ENCODE data around the gene KRTAP4-8. TPM values are rescaled to one million over a fixed set of nuclear protein-coding genes. Genes with fewer than 3 reads are reported as not detected.
"Not testable (repeated sequence)": the region's sequence is repeated elsewhere in the genome, so short reads cannot be mapped to it uniquely, and the experiment has no call there.

The KRTAP4-8 gene
- total and polyA plus RNA-seq, 12 donors: not detected

- intact Hi-C loops (cut with DNase I): no loop called here
- no peak for TF ChIP-seq POLR2A (IDR thresholded peaks at IDR 0.05)
- TF ChIP-seq CTCF (IDR thresholded peaks at IDR 0.05): no peak
- no peaks in the 10 kb centered on the region for H3K9me3 ChIP-seq (replicated peaks in 1 of 3)
- no peaks in the 10 kb centered on the region for H3K36me3 ChIP-seq (replicated peaks in 1 of 2)
- no peak overlapping the region for H3K27ac ChIP-seq
- no peaks in the 10 kb centered on the region for H3K4me1 ChIP-seq (replicated peaks in 1 of 2)
- DNase-seq: no peak
- H3K4me3 ChIP-seq: no peak overlapping the region
- 67 to 90% (median 82%) methylated on average over 3 of the region's 3 CpGs for WGBS, 4 donors
- H3K27me3 ChIP-seq: no peaks in the 10 kb centered on the region
Measured at GRCh38 chr17:41126412-41126811, 28.5 kb upstream of the KRTAP4-8 start.

- Histone ChIP-seq H3K27me3 (peaks cover under 1% of the 10 kb centered on the region), H3K4me1 (replicated peaks in 1 of 2) (no peaks in the 10 kb centered on the region), H3K27ac (no peak overlapping the region), H3K9me3 (replicated peaks in 1 of 3) (no peaks in the 10 kb centered on the region), H3K4me3 (no peak overlapping the region), H3K36me3 (replicated peaks in 1 of 2) (no peaks in the 10 kb centered on the region)
- no peak for TF ChIP-seq CTCF (IDR thresholded peaks at IDR 0.05)
- WGBS, 4 donors: 68 to 100% (median 85%) methylated on average over 2 of the region's 2 CpGs
- intact Hi-C loops (cut with DNase I): no loop called here
- no peak for DNase-seq
Measured at GRCh38 chr17:41125064-41125463, 27.1 kb upstream of the KRTAP4-8 start.

GRCh38 chr17:41123991-41124371 lies 26.0 kb upstream of the KRTAP4-8 start, which contains the start of gene KRTAP4-12:
Gene KRTAP4-12 (minus strand): TSS chr17:41124182. CDS start chr17:41124122, 60 bp downstream.
- H3K27me3 ChIP-seq; intact Hi-C loops (cut with DNase I); H3K4me1 ChIP-seq (replicated peaks in 1 of 2); H3K9me3 ChIP-seq (replicated peaks in 1 of 3); H3K27ac ChIP-seq; DNase-seq; H3K4me3 ChIP-seq; H3K36me3 ChIP-seq (replicated peaks in 1 of 2): not testable (repeated sequence)
- 78 to 100% (median 88%) methylated on average over 1 to 3 of the region's 3 CpGs for WGBS, 4 donors

GRCh38 chr17:41123292-41123990 lies 25.5 kb upstream of the KRTAP4-8 start:
- H3K27ac ChIP-seq; H3K4me1 ChIP-seq (replicated peaks in 1 of 2); H3K9me3 ChIP-seq (replicated peaks in 1 of 3); intact Hi-C loops (cut with DNase I); H3K36me3 ChIP-seq (replicated peaks in 1 of 2); H3K27me3 ChIP-seq; DNase-seq; H3K4me3 ChIP-seq: not testable (repeated sequence)
- 79 to 89% (median 88%) methylated on average over 8 to 12 of the region's 12 CpGs for WGBS, 4 donors

- whole genome bisulfite sequencing, 4 donors: 72 to 88% (median 73%) methylated on average over 2 of the region's 2 CpGs
- Histone ChIP-seq H3K27me3 (peaks cover 3% of the 10 kb centered on the region), H3K36me3 (replicated peaks in 1 of 2) (no peaks in the 10 kb centered on the region), H3K9me3 (replicated peaks in 1 of 3) (no peaks in the 10 kb centered on the region), H3K4me1 (replicated peaks in 1 of 2) (no peaks in the 10 kb centered on the region), H3K4me3 (no peak overlapping the region), H3K27ac (no peak overlapping the region)
- intact Hi-C loops (cut with DNase I): no loop called here
- no peak for TF ChIP-seq POLR2A (IDR thresholded peaks at IDR 0.05)
- TF ChIP-seq CTCF (IDR thresholded peaks at IDR 0.05): no peak
- no peak for DNase-seq
Measured at GRCh38 chr17:41121742-41122141, 23.8 kb upstream of the KRTAP4-8 start.

- H3K4me3 ChIP-seq; DNase-seq; H3K9me3 ChIP-seq (replicated peaks in 1 of 3); H3K27me3 ChIP-seq; intact Hi-C loops (cut with DNase I); H3K36me3 ChIP-seq (replicated peaks in 1 of 2); H3K4me1 ChIP-seq (replicated peaks in 1 of 2); H3K27ac ChIP-seq: not testable (repeated sequence)
- WGBS, 4 donors: 47 to 52% (median 50%) methylated on average over 11 of the region's 11 CpGs
Measured at GRCh38 chr17:41119696-41120690, 22.1 kb upstream of the KRTAP4-8 start.

Data from adrenal gland (tissue), 12 donors.